Activated CD4-positive, alpha-beta T cell treated with anti-CD3 and anti-CD28 coated beads for 36 hours (primary cell): ENCODE measurements around the gene MT1X. TPM values are rescaled to one million over a fixed set of nuclear protein-coding genes. Genes with fewer than 3 reads are reported as not detected.

Experiments
- ATAC-seq: fragments of 200-7000 bp; cut with Tn5 transposase; one replicate; pipeline ENCODE4 v1.10.0; 2021; ENCODE audit warnings: mild to moderate bottlenecking, moderate library complexity
- CTCF ChIA-PET: fragments of 350-600 bp; sonication (Branson Sonifier 250); formaldehyde crosslinking; loops from one replicate; lab custom pipeline; 2021; ENCODE audit warnings: antibody characterized with exemption; lab: Charles Lee
- POLR2A ChIA-PET: fragments of 350-600 bp; sonication (Branson Sonifier 250); formaldehyde crosslinking; loops from one replicate; lab custom pipeline; 2021; ENCODE audit warnings: antibody characterized with exemption, inconsistent platforms; lab: Charles Lee
- DNase-seq: peaks from one replicate; pipeline ENCODE4 v3.0.0-alpha.2; 2020
- H3K27ac Mint-ChIP-seq: one replicate; pipeline ENCODE4 v1.8.0; 2021; ENCODE audit warnings: mixed read lengths
- H3K27me3 Mint-ChIP-seq: one replicate; pipeline ENCODE4 v1.8.0; 2021; ENCODE audit warnings: mixed read lengths
- H3K36me3 Mint-ChIP-seq: one replicate; pipeline ENCODE4 v1.8.0; 2021; ENCODE audit warnings: low read depth, mixed read lengths
- H3K4me1 Mint-ChIP-seq: one replicate; pipeline ENCODE4 v1.8.0; 2021; ENCODE audit warnings: mixed read lengths
- H3K4me3 Mint-ChIP-seq: one replicate; pipeline ENCODE4 v1.8.0; 2021; ENCODE audit warnings: mild to moderate bottlenecking, moderate library complexity, mixed read lengths
- H3K9me3 Mint-ChIP-seq: one replicate; pipeline ENCODE4 v1.8.0; 2021; ENCODE audit warnings: low read depth, mixed read lengths
- intact Hi-C, 2 experiments: fragments of 100-400 bp; cut with DNase I in 1 of 2; cut with micrococcal nuclease in 1 of 2; formaldehyde crosslinking; loops; one replicate each; pipeline versions ENCODE4 v1.14.2 to v1.15.1; 2022 to 2024; cut with DNase I, micrococcal nuclease
- total RNA-seq, 2 experiments: library from RNA; stranded (reverse); gene quantifications; one replicate each; pipeline ENCODE4 v1.2.3, GENCODE V29; 2021

Gene MT1X
- total RNA-seq, 2 experiments from 2014 or later, result 46.8 to 59.3 TPM

DNA sequence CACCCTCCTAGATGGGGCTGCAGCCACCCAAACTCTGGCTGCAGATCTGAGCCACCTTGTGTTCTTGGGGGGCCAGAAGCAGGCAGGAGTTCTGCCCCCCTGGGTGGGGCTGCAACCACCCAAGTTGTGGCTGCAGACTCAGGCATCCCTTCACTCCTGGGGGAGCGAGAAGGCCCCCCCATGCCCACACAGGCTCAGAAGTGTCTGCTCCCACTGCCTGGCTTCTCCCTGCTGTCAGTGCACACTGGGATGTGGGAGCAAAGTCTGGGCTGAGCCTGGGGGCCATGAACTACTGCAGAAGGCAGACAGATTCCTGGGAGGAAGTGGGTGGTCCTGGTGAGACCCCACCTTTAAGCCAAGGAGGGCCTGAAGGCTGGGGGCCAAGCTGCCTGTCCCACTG, 13.0 kb downstream of the MT1X start:
- no peak for DNase-seq
- CTCF ChIA-PET, result interaction anchor here (0.6 to 2.3 kb wide), 2 partner anchors 14 to 118 kb away, joined by 3 to 8 read pairs; no protein-coding TSS in a partner anchor
- H3K36me3 Mint-ChIP-seq, result no peaks in the 10 kb centered on the region
- intact Hi-C loops, result no loop called here
- POLR2A ChIA-PET, result no interaction called here
- no peak overlapping the region for H3K4me3 Mint-ChIP-seq
- no peaks in the 10 kb centered on the region for H3K9me3 Mint-ChIP-seq
- no peaks in the 10 kb centered on the region for H3K4me1 Mint-ChIP-seq
- H3K27ac Mint-ChIP-seq, result no peak overlapping the region
- no peak for ATAC-seq
- H3K27me3 Mint-ChIP-seq, result no peaks in the 10 kb centered on the region

DNA sequence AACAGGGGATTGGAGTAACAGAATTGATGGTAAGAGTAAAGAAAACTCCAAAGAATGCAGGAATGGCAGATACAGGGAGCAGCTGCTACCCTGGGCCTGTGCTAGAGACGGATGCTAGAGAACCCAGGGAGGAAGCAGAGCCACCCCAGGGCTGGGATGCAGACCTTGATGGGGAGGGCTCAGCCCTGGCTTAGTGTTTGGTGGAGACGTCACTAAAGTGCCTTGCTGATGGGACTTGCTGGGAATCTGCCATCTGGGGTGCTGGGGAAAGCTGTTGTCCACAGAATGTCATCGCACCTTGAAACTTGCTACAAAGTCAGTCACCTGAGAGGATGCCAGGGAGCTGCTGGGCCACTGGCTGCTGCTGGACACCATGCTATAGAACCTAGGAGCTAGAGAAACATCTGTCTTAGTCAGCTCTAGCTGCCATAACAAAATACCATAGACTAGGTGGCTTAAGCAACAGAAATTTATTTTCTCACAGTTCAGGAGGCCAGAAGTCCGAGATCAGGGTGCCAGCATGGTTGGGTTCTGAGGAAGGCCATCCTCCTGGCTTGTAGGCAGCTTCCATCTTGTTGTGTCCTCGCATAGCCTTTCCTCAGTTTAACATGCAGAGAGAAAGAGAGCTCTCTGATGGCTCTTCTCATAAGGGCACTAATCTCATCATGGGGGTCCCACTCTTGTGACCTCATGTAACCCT, 15.3 kb downstream of the MT1X start:
- intact Hi-C loops, result no loop called here

DNA sequence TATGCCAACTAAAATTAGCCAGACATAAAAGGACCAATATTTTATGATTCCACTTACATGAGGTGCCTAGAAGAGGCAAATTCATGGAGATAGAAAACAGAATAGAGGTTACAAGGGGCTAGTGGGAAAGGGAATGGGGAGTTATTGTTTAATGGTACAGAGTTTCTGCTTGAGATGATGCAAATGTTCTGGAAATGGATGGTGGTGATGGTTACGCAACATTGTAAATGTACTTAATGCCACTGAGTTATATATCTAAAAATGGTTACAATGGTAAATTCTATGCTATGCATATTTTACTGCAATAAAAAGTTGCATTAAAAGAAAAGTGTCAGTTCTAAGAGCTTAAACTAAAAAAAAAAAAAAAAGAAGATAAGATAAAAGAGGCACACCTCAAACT, 17.9 kb downstream of the MT1X start:
- Mint-ChIP-seq H3K9me3 (no peaks in the 10 kb centered on the region), H3K36me3 (no peaks in the 10 kb centered on the region), H3K4me3 (no peak overlapping the region), H3K4me1 (peaks cover 8% of the 10 kb centered on the region), H3K27me3 (no peaks in the 10 kb centered on the region), H3K27ac (no peak overlapping the region)
- no peak for DNase-seq
- ChIA-PET POLR2A (no interaction called here), CTCF (interaction anchor here (0.6 to 4.0 kb wide), 7 partner anchors 16 to 223 kb away, joined by 3 to 74 read pairs (median 4); partner anchors contain the start of gene MT1X)
- intact Hi-C loops, result no loop called here
- no peak for ATAC-seq

More for the DNA sequence above, 15.3 kb downstream of the MT1X start:
- Mint-ChIP-seq H3K4me1 (peaks cover 8% of the 10 kb centered on the region), H3K9me3 (no peaks in the 10 kb centered on the region), H3K4me3 (no peak overlapping the region), H3K36me3 (no peaks in the 10 kb centered on the region), H3K27me3 (no peaks in the 10 kb centered on the region), H3K27ac (no peak overlapping the region)
- ATAC-seq, result no peak
- ChIA-PET POLR2A (no interaction called here), CTCF (interaction anchor here (0.7 to 1.8 kb wide), 4 partner anchors 40 to 1232 kb away, joined by 3 to 8 read pairs (median 4); no protein-coding TSS in a partner anchor)
- no peak for DNase-seq

GRCh38 chr16:56700631-56701030, 18.4 kb downstream of the MT1X start:
- DNase-seq (no peak), ATAC-seq (no peak)
- Mint-ChIP-seq H3K27me3 (no peaks in the 10 kb centered on the region), H3K9me3 (no peaks in the 10 kb centered on the region), H3K27ac (no peak overlapping the region), H3K4me3 (no peak overlapping the region), H3K36me3 (no peaks in the 10 kb centered on the region), H3K4me1 (peaks cover 8% of the 10 kb centered on the region)
- ChIA-PET CTCF (interaction anchor here (0.6 to 4.0 kb wide), 12 partner anchors 17 to 223 kb away, joined by 3 to 74 read pairs (median 4); partner anchors contain the start of gene MT1X), POLR2A (no interaction called here)
- intact Hi-C loops, result no loop called here

DNA sequence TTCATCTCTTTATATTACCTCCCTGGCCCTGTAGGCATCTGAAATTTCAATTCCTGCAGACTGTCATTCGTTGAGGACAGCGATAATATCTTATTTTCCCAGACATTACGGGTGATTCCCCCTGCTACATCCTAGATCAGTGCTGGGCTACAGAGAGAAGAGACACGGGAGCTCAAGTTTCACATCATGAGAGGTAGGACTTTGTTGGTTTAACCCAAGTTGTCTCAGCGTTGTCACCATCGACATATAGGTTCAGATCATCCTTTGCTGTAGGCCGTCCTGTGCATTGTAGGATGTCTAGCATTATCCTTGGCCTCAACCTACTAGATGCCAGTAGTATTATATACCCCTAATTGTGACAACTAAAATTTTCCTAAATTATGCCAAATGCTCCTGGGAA, 19.3 kb downstream of the MT1X start:
- H3K27ac Mint-ChIP-seq, result peak overlapping the region; percentile 42
- ChIA-PET CTCF (interaction anchor here (0.6 to 4.0 kb wide), 44 partner anchors 9 to 299 kb away, joined by 3 to 74 read pairs (median 5); partner anchors contain the start of genes BBS2, MT1X, MT2A and MT4), POLR2A (interaction anchor here (0.5 to 1.5 kb wide), 5 partner anchors 19 to 716 kb away, joined by 3 to 10 read pairs (median 4); no protein-coding TSS in a partner anchor)
- no peak for ATAC-seq
- peaks cover 8% of the 10 kb centered on the region for H3K4me1 Mint-ChIP-seq
- no peak for DNase-seq
- H3K9me3 Mint-ChIP-seq, result no peaks in the 10 kb centered on the region
- H3K36me3 Mint-ChIP-seq, result no peaks in the 10 kb centered on the region
- H3K4me3 Mint-ChIP-seq, result no peak overlapping the region
- intact Hi-C loops, result no loop called here
- H3K27me3 Mint-ChIP-seq, result no peaks in the 10 kb centered on the region

DNA sequence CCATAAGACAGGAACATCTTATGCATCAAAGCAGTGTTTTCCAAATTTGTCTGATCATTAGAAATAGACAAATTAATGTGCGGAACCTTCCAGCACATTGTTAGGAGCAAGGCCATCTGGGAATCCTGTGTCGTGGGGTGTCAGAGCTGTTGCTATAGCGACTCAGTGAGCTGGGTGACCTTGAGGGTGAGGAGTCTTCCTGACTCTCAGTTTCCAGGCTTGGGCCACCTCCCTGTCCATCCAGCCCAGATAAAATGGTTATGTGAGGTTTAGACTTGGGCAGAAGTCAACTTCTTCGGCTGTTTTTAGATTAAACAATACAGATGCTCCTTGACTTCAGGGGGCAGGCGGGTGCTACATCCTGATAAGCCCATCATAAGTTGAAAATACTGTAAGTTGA, 20.6 kb downstream of the MT1X start:
- POLR2A ChIA-PET, result interaction anchor here (1.1 kb wide), 1 partner anchor 126 kb away, joined by 4 read pairs; no protein-coding TSS in a partner anchor
- Mint-ChIP-seq H3K27ac (no peak overlapping the region), H3K27me3 (no peaks in the 10 kb centered on the region), H3K4me1 (peaks cover 8% of the 10 kb centered on the region), H3K9me3 (no peaks in the 10 kb centered on the region), H3K4me3 (no peak overlapping the region), H3K36me3 (no peaks in the 10 kb centered on the region)
- CTCF ChIA-PET, result interaction anchor here (0.6 to 4.0 kb wide), 27 partner anchors 9 to 192 kb away, joined by 3 to 74 read pairs (median 5); partner anchors contain the start of genes BBS2, MT1X, MT2A and MT4
- no peak for DNase-seq
- intact Hi-C loops, result loop anchor here (1.0 kb wide), 8 partner anchors 21 to 252 kb away; partner anchors contain the start of genes MT1F (in 1 of the 2), MT1X (in 1 of the 2), NUDT21 (in 1 of the 2) and OGFOD1 (in 1 of the 2)
- ATAC-seq, result no peak

DNA sequence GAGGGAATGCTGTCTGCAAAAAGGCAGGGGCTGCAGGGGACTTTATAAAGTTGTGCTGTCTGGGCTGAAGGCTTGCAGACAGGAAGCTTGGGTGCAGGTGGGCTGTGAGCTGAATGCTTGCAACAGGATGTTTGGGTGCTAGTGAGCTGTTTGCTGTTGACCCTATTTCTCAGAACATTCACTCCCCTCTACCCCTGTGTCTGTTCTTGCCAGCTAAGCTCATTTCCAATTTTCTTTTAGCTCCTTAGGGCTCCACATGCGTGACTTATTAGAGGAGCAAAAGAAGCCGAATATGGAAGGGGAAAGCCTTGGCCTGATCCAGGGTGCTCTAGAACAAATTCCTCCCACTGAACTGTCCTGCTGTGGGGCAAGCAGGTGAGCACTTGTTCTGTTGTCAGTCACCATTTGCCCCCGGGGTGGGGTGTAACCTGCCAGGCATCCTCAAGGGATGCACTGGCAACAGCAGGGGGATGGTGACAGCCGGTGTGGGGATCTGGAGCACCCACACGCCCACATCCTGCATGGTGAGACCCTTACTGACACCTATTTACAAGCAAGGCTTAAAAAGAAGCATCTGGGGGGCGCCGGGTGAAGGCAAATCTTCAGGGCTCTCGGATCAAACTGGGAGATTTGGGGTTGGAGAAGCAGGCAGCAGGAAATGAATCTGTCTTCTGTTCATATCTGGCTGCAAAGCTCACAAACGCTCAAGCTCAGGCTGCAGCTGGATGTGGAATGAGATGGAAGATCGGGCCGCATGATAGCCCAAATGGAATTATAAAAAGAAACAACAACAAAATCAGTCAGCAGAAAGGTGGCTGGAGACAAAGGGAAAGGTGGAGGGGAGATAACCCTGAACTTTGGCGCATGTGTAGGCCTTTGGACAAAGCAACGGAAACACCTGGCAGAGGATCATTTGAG, 26.5 kb downstream of the MT1X start:
- Mint-ChIP-seq H3K36me3 (no peaks in the 10 kb centered on the region), H3K9me3 (no peaks in the 10 kb centered on the region), H3K4me1 (peaks cover 14% of the 10 kb centered on the region), H3K27me3 (no peaks in the 10 kb centered on the region), H3K27ac (peak overlapping the region; percentile 67), H3K4me3 (peak overlapping the region; percentile 1)
- POLR2A ChIA-PET, result interaction anchor here (0.7 to 0.9 kb wide), 2 partner anchors 223 to 477 kb away, joined by 3 read pairs; partner anchors contain the start of genes PSME3IP1 and RSPRY1
- CTCF ChIA-PET, result interaction anchor here (0.6 to 2.2 kb wide), 8 partner anchors 13 to 449 kb away, joined by 3 to 11 read pairs (median 3); no protein-coding TSS in a partner anchor
- intact Hi-C loops, result no loop called here
- ATAC-seq (peak; percentile 64), DNase-seq (peak; percentile 30)

GRCh38 chr16:56709443-56710040, 27.3 kb downstream of the MT1X start:
- ChIA-PET POLR2A (interaction anchor here (0.9 kb wide), 1 partner anchor 222 kb away, joined by 3 read pairs; no protein-coding TSS in a partner anchor), CTCF (interaction anchor here (0.8 to 2.2 kb wide), 7 partner anchors 8 to 450 kb away, joined by 3 to 11 read pairs (median 3); no protein-coding TSS in a partner anchor)
- H3K4me3 Mint-ChIP-seq, result no peak overlapping the region
- peaks cover 14% of the 10 kb centered on the region for H3K4me1 Mint-ChIP-seq
- peak; percentile 21 for ATAC-seq
- no peak for DNase-seq
- intact Hi-C loops, result no loop called here
- no peaks in the 10 kb centered on the region for H3K9me3 Mint-ChIP-seq
- H3K27ac Mint-ChIP-seq, result peak overlapping the region; percentile 67
- no peaks in the 10 kb centered on the region for H3K36me3 Mint-ChIP-seq
- no peaks in the 10 kb centered on the region for H3K27me3 Mint-ChIP-seq

DNA sequence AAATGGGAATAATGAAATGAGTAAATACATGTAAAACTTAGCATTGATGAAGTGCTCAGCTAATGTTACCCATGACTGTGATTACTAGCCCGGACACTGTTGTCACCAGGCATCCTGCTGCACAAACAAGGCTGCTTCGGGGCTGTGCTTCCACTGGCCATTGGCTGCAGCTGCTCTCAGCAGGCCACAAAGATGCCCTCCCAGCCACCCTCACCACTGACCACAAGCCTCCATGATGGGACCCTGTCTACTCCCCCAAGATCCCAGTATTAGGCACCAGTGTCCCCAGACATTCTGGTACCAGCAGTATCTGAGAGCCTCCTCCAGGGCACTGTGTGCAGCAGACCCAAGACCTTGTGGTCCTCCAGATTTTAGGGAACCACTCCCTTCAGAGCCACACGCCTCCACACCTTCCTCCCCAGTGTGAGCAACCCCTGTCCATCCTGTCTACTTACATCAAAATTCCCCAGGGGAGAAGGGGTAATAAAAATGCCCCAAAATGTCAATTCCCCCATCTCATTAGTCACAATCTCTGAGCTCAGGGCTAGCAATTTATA, 28.0 kb downstream of the MT1X start:
- Mint-ChIP-seq H3K4me1 (peaks cover 14% of the 10 kb centered on the region), H3K9me3 (no peaks in the 10 kb centered on the region), H3K27ac (no peak overlapping the region), H3K36me3 (no peaks in the 10 kb centered on the region), H3K27me3 (no peaks in the 10 kb centered on the region), H3K4me3 (no peak overlapping the region)
- DNase-seq (no peak), ATAC-seq (no peak)
- ChIA-PET POLR2A (no interaction called here), CTCF (interaction anchor here (0.6 to 1.4 kb wide), 3 partner anchors 8 to 254 kb away, joined by 3 to 4 read pairs (median 4); no protein-coding TSS in a partner anchor)
- intact Hi-C loops, result no loop called here

DNA sequence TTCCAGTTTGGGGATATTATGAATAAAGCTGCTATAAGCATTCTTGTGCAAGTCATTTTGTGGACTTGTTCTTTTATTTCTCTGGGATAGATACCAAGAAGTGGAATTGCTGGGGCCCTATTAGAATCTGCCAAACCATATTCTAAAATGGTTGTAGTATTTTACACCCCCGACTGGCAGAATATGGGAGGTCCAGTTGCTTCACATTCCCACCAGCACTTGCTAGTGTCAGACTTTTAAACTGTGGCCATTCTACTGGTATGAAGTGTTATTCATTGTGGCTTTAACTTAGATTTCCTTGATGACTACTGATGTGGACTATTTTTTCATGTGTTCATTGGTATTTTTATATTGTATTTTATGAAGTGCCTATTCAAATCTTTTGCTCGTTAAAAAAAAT, 29.6 kb downstream of the MT1X start:
- Mint-ChIP-seq H3K27me3 (no peaks in the 10 kb centered on the region), H3K27ac (no peak overlapping the region), H3K36me3 (no peaks in the 10 kb centered on the region), H3K4me1 (peaks cover 14% of the 10 kb centered on the region), H3K4me3 (no peak overlapping the region), H3K9me3 (no peaks in the 10 kb centered on the region)
- POLR2A ChIA-PET, result interaction anchor here (0.7 kb wide), 1 partner anchor 776 kb away, joined by 4 read pairs; no protein-coding TSS in a partner anchor
- CTCF ChIA-PET, result interaction anchor here (1.1 kb wide), 1 partner anchor 10 kb away, joined by 3 read pairs; no protein-coding TSS in a partner anchor
- no peak for DNase-seq
- intact Hi-C loops, result no loop called here
- no peak for ATAC-seq
